HepG2 (cell line): ENCODE data around the gene RYK. TPM values are rescaled to one million over a fixed set of nuclear protein-coding genes. Genes with fewer than 3 reads are reported as not detected.

ENCODE experiments used
- ATAC-seq: fragments of 200-7000 bp; cut with Tn5 transposase; 3 replicates; pipeline ENCODE4 v1.9.1; 2020; ENCODE audit warnings: mild to moderate bottlenecking, moderate library complexity
- BruUV-seq: library from RNA; stranded (reverse); fragments of 400-500 nt; replicated peaks from 2 replicates; lab custom pipeline; 2021; lab: Mats Ljungman, UMichigan
- CTCF ChIA-PET: fragments of 300-600 bp; formaldehyde crosslinking; extraction: SDS; loops from one replicate; lab custom pipeline; 2021; ENCODE audit warnings: low total read pairs, inconsistent platforms, low intra/inter-chr PET ratio; lab: Yijun Ruan, JAX
- POLR2A ChIA-PET: fragments of 350-600 bp; sonication (Branson Sonifier 250); formaldehyde crosslinking; loops from one replicate; lab custom pipeline; 2020; ENCODE audit warnings: antibody characterized with exemption, inconsistent platforms; lab: Yijun Ruan, JAX
- DNase-seq: peaks from one replicate; pipeline ENCODE4 v3.0.0-alpha.2; 2015; ENCODE audit warnings: low spot score
- FAIRE-seq: peaks from 3 replicates; lab custom pipeline; 2011; peaks lifted over from hg19 to GRCh38; lab: Jason Lieb, UNC
- H2AFZ ChIP-seq: one replicate; pipeline ENCODE4 v1.6.1; 2011; ENCODE audit warnings: low read length, inconsistent platforms
- H3K27ac ChIP-seq: fragments of 300-600 bp; 3 replicates; pipeline ENCODE4 v1.8.0; 2011; ENCODE audit warnings: mixed run types, mild to moderate bottlenecking, mixed read lengths, low read length, inconsistent platforms; ENCODE audit not compliant: insufficient read depth; ENCODE audit errors: extremely low read length
- H3K27me3 ChIP-seq, 2 experiments: fragments of 200-600 bp in 1 of 2; 2 replicates in 1 of 2; 3 replicates in 1 of 2; pipeline versions ENCODE4 v1.6.0 to v1.8.0; 2011; ENCODE audit warnings: low read length in 2 of 2, mild to moderate bottlenecking in 2 of 2, moderate library complexity in 2 of 2, inconsistent platforms in 1 of 2; ENCODE audit not compliant: insufficient read depth in 2 of 2, control insufficient read depth in 1 of 2
- H3K36me3 ChIP-seq, 2 experiments: fragments of 200-600 bp in 1 of 2; replicated peaks in 1 of 2; 2 replicates in 1 of 2; 3 replicates in 1 of 2; pipeline versions ENCODE4 v1.5.1 to v1.8.0; 2011; ENCODE audit warnings: low read length in 2 of 2, inconsistent platforms in 1 of 2; ENCODE audit not compliant: insufficient read depth in 2 of 2, control insufficient read depth in 1 of 2
- H3K4me1 ChIP-seq: 2 replicates; pipeline ENCODE4 v1.5.1; 2012; ENCODE audit warnings: low read length, inconsistent platforms; ENCODE audit not compliant: insufficient read depth
- H3K4me2 ChIP-seq: 2 replicates; pipeline ENCODE4 v1.6.0; 2011; ENCODE audit warnings: low read depth, low read length, inconsistent platforms
- H3K4me3 ChIP-seq, 3 experiments: fragments of 200-600 bp in 1 of 3; sonication (generic), shearing (Covaris generic) in 1 of 3; replicated peaks in 1 of 3; 2 replicates each; pipeline ENCODE4 v1.5.1; 2011 to 2016; ENCODE audit warnings: low read length in 3 of 3, inconsistent platforms in 2 of 3, low read depth in 2 of 3, mild to moderate bottlenecking in 2 of 3, control low read depth in 1 of 3, mixed read lengths in 1 of 3; ENCODE audit not compliant: insufficient read depth in 1 of 3
- H3K79me2 ChIP-seq: one replicate; pipeline ENCODE4 v1.6.1; 2011; ENCODE audit warnings: low read length, inconsistent platforms; ENCODE audit not compliant: insufficient read depth
- H3K9ac ChIP-seq: 2 replicates; pipeline ENCODE4 v1.6.0; 2011; ENCODE audit warnings: mild to moderate bottlenecking, low read depth, low read length, inconsistent platforms; ENCODE audit not compliant: insufficient read depth
- H3K9me3 ChIP-seq: 2 replicates; pipeline ENCODE4 v1.5.1; 2012; ENCODE audit warnings: mild to moderate bottlenecking, low read length
- H4K20me1 ChIP-seq: 2 replicates; pipeline ENCODE4 v1.6.0; 2011; ENCODE audit warnings: inconsistent platforms, mild to moderate bottlenecking, low read length, moderate library complexity; ENCODE audit not compliant: insufficient read depth
- GATAD1 ChIP-seq: IDR thresholded peaks from 2 replicates; pipeline ENCODE4 v1.6.1; 2016; ENCODE audit warnings: missing genetic modification reagents, missing compliant biosample characterization
- KDM1A ChIP-seq: IDR thresholded peaks from 2 replicates; pipeline ENCODE4 v1.6.1; 2016; ENCODE audit warnings: missing compliant biosample characterization
- ZMYM3 ChIP-seq: sonication (generic); formaldehyde crosslinking; IDR thresholded peaks from 2 replicates; pipeline ENCODE4 v1.5.1; 2020; ENCODE audit warnings: mild to moderate bottlenecking, missing genetic modification reagents
- ZNF720 ChIP-seq: sonication (generic); formaldehyde crosslinking; IDR thresholded peaks from 2 replicates; pipeline ENCODE4 v1.4.0; 2020; ENCODE audit warnings: missing genetic modification reagents
- WGBS: methylation state at CpG from one replicate; pipeline ENCODE4 v1.1.6; 2017; ENCODE audit warnings: low lambda C conversion rate; 5-methylcytosine and 5-hydroxymethylcytosine counted together
- in situ Hi-C: cut with HindIII; loops from 2 replicates; pipeline ENCODE4 v1.10.0; 2017; ENCODE audit warnings: low pct_unique_long_range_greater_than_20kb; ENCODE audit not compliant: extremely low pct_ligation_motif_present
- intact Hi-C: fragments of 100-400 bp; cut with micrococcal nuclease; formaldehyde crosslinking; loops from one replicate; pipeline ENCODE4 v1.10.0; 2022; ENCODE audit not compliant: unreplicated experiment
- polyA plus RNA-seq, 8 experiments: library from polyadenylated mRNA; depleted of rRNA in 3 of 8; stranded (reverse) in 7 of 8; unstranded in 1 of 8; fragments of >200 nt; fragmentation: Illumina TruSeq in 4 of 8; extraction: Trizol in 4 of 8; gene quantifications; 2 replicates each; pipeline versions ENCODE4 v1.2.1 to v1.2.3, GENCODE V29; 2011 to 2016; ENCODE audit warnings: low read depth in 4 of 8, missing spikeins in 1 of 8, mixed read lengths in 1 of 8; ENCODE audit not compliant: insufficient read depth in 1 of 8
- total RNA-seq, 5 experiments: library from RNA; depleted of rRNA; stranded (reverse); fragments of >200 nt; fragmentation: Illumina TruSeq; extraction: Trizol; gene quantifications; 2 replicates each; pipeline ENCODE4 v1.2.3, GENCODE V29; 2016; ENCODE audit warnings: low read depth in 1 of 5
- TF ChIP-seq, protein P1 (sequence below): sonication (generic); formaldehyde crosslinking; IDR thresholded peaks from 2 replicates; pipeline ENCODE4 v1.4.0; 2020; ENCODE audit warnings: mild to moderate bottlenecking, missing genetic modification reagents

RYK gene
- total and polyA plus RNA-seq, 2 of the 13 experiments (the other 11 are each of a cell fraction or from before 2014, with no cell fraction given), result 35.0 to 66.2 TPM

DNA sequence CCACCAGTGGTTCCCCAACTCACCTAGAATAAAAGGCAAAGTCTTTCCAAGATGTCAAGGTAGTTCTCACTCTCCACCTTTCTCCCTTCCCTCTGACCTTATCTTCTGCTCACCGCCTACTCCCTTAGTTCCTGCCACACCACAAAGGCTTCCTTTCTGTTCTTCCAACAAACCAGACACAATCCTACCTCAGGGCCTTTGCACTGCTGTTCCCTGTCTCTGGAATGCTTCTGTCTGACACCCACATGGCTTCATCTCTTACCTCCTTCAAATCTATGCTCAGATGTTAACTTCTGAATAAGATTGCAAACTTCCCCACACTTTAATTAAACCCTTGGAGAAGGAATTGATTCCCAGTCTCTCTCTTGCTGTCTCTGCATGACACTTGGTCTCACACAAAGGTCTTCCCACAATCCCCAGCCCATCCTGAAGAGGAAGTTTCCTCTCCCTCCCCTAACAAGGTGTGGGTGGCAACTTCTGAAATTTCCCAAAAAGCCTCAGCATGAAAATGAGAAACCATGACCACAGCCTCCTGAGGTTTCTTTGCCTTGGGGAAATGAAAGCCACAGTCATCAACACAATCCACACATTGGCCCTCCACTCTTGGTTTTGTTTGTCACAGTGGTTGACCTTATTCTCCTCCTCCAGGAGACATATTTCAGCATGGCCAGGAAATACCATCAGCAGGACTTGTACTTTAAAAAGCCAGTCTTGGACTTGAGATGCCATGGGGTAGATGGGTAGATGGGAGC lies 3.0 kb upstream of the RYK start:
- no peak for ATAC-seq
- BruUV-seq, result no TSS peak
- 0 out of 5 replicates have a peak, but pooled peaks cover 0 to 3% of the 10 kb centered on the region in 2 experiments for H3K27me3 ChIP-seq
- TF ChIP-seq GATAD1 (CRISPR knock-in tag) (no peak), ZMYM3 (CRISPR knock-in tag) (peak; percentile 88), KDM1A (CRISPR knock-in tag) (peak; percentile 60; the same call in 1 of the 2 replicates)
- TF ChIP-seq, all 625 proteins: peak for 2
- peaks cover 35% of the 10 kb centered on the region for H3K4me1 ChIP-seq
- H2AFZ ChIP-seq, result no peak overlapping the region
- no peak overlapping the region for H3K4me3 ChIP-seq
- CTCF ChIA-PET, result no interaction called here
- H3K79me2 ChIP-seq, result peaks cover 14% of the 10 kb centered on the region
- no peak overlapping the region for H3K27ac ChIP-seq
- H3K36me3 ChIP-seq, result no peaks in the 10 kb centered on the region
- FAIRE-seq (no peak), DNase-seq (no peak)
- H3K4me2 ChIP-seq, result peak overlapping the region; percentile 70; the same call in 1 of the 2 replicates
- intact Hi-C loops (loop anchor here (5.0 kb wide), 1 partner anchor 44 kb away; no protein-coding TSS in a partner anchor), in situ Hi-C loops (no loop called here)
- POLR2A ChIA-PET, result interaction anchor here (1.5 kb wide), 1 partner anchor 8 kb away, joined by 6 read pairs; no protein-coding TSS in a partner anchor
- no peak overlapping the region for H3K9ac ChIP-seq
- H3K9me3 ChIP-seq, result no peaks in the 10 kb centered on the region
- H4K20me1 ChIP-seq, result peaks cover 4% of the 10 kb centered on the region
- WGBS, result 32% methylated on average over 1 of the region's 1 CpG

DNA sequence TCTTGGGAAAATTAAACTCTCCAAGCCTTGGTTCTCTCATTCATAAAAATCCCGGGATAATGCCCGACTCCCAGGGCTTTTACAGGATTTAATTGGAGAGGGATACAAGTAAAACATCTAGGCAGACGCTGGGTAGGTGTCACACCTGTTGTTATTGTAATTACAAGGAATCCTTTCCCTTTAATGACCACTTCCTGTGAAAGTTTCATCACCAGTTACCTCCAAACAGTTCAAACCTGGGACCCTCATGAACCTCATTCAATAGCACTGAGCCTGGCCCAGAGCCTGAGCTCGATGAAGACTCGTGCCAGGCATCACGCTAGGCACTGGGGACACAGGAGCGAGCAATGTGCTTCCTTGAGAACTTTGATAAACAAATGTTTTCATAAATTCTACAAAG lies 2.1 kb upstream of the RYK start:
- FAIRE-seq (no peak), DNase-seq (no peak), ATAC-seq (no peak)
- Histone ChIP-seq H4K20me1 (peaks cover 4% of the 10 kb centered on the region), H3K9ac (no peak overlapping the region), H3K27me3 (0 out of 5 replicates have a peak, but pooled peaks cover 0 to 3% of the 10 kb centered on the region in 2 experiments), H3K4me1 (peaks cover 44% of the 10 kb centered on the region), H3K79me2 (peaks cover 23% of the 10 kb centered on the region), H2AFZ (no peak overlapping the region), H3K9me3 (no peaks in the 10 kb centered on the region), H3K27ac (no peak overlapping the region), H3K4me3 (no peak overlapping the region), H3K36me3 (no peaks in the 10 kb centered on the region), H3K4me2 (peak overlapping the region; percentile 70)
- POLR2A ChIA-PET, result interaction anchor here (1.5 kb wide), 1 partner anchor 9 kb away, joined by 6 read pairs; no protein-coding TSS in a partner anchor
- in situ Hi-C loops (no loop called here), intact Hi-C loops (loop anchor here (5.0 kb wide), 1 partner anchor 45 kb away; no protein-coding TSS in a partner anchor)
- CTCF ChIA-PET, result no interaction called here
- TF ChIP-seq ZNF720 (CRISPR knock-in tag), result no peak
- TF ChIP-seq, protein P1, sequence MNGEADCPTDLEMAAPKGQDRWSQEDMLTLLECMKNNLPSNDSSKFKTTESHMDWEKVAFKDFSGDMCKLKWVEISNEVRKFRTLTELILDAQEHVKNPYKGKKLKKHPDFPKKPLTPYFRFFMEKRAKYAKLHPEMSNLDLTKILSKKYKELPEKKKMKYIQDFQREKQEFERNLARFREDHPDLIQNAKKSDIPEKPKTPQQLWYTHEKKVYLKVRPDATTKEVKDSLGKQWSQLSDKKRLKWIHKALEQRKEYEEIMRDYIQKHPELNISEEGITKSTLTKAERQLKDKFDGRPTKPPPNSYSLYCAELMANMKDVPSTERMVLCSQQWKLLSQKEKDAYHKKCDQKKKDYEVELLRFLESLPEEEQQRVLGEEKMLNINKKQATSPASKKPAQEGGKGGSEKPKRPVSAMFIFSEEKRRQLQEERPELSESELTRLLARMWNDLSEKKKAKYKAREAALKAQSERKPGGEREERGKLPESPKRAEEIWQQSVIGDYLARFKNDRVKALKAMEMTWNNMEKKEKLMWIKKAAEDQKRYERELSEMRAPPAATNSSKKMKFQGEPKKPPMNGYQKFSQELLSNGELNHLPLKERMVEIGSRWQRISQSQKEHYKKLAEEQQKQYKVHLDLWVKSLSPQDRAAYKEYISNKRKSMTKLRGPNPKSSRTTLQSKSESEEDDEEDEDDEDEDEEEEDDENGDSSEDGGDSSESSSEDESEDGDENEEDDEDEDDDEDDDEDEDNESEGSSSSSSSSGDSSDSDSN (CRISPR knock-in tag), result 0 out of 2 replicates have a peak, but pooled peaks have one; percentile 19
- 46% methylated on average over 7 of the region's 7 CpGs for WGBS
- BruUV-seq, result no TSS peak
